ENCODE data around the gene EVA1C. TPM values are rescaled to one million over a fixed set of nuclear protein-coding genes. Genes with fewer than 3 reads are reported as not detected.
"Not testable (repeated sequence)": the region's sequence is repeated elsewhere in the genome, so short reads cannot be mapped to it uniquely, and the experiment has no call there.

EVA1C gene
- total RNA-seq, 4 donors from 2014 or later: 22.4 to 35.1 (median 30.3) TPM

DNA sequence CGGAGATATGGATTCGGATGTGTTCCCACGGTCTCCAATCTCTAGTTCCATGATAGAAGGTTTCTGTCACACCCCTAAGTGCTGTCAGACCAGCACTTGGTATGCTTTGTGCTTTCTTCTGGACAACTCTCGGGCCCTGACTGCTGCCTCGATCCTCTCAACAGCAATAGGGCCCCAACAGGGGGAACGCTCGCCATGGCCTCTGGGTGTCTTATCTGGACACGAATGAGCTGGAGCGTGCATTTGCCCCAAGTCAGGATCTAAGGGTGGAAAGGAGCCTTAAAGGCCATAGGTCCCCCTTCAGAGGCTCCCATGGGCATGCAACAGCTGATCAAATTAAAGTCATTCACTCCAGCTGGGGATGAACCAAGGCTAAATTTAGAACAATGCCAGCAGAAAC is 96.1 kb downstream of the EVA1C start:
- H3K4me1 ChIP-seq: no peaks in the 10 kb centered on the region
- no peak for TF ChIP-seq POLR2A (IDR thresholded peaks at IDR 0.05)
- TF ChIP-seq, protein P1, sequence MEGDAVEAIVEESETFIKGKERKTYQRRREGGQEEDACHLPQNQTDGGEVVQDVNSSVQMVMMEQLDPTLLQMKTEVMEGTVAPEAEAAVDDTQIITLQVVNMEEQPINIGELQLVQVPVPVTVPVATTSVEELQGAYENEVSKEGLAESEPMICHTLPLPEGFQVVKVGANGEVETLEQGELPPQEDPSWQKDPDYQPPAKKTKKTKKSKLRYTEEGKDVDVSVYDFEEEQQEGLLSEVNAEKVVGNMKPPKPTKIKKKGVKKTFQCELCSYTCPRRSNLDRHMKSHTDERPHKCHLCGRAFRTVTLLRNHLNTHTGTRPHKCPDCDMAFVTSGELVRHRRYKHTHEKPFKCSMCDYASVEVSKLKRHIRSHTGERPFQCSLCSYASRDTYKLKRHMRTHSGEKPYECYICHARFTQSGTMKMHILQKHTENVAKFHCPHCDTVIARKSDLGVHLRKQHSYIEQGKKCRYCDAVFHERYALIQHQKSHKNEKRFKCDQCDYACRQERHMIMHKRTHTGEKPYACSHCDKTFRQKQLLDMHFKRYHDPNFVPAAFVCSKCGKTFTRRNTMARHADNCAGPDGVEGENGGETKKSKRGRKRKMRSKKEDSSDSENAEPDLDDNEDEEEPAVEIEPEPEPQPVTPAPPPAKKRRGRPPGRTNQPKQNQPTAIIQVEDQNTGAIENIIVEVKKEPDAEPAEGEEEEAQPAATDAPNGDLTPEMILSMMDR (IDR thresholded peaks at IDR 0.05): no peak
- H3K27me3 ChIP-seq: no peaks in the 10 kb centered on the region
- H3K9me3 ChIP-seq: no peaks in the 10 kb centered on the region
- DNase-seq: no peak
- no peak overlapping the region for H3K4me3 ChIP-seq
- H3K36me3 ChIP-seq: peaks cover 0 to 3% (median 0%) of the 10 kb centered on the region in 3 donors
- H3K27ac ChIP-seq: no peak overlapping the region

DNA sequence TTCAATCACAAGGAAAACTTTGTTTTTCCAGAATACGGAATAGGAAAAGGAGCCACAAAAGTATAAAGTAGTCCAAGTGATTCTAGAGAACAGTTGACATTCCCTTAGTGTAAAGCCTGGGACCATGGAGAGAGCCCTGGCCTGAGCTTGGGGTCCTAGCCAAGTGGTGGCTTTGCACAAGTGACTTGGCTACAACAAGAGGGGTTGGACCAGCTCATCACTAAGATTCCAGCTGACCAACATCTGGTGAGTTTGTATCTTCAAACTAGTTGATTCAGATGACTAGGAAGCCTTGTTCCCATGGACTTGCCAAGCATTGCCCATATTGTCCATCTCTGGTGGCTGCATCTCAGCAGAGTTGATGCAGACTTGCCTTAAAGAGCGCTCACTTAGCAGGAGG is 96.5 kb downstream of the EVA1C start:
- not testable (repeated sequence) for H3K27me3 ChIP-seq, H3K4me3 ChIP-seq, H3K4me1 ChIP-seq, DNase-seq, H3K9me3 ChIP-seq, H3K36me3 ChIP-seq, H3K27ac ChIP-seq

DNA sequence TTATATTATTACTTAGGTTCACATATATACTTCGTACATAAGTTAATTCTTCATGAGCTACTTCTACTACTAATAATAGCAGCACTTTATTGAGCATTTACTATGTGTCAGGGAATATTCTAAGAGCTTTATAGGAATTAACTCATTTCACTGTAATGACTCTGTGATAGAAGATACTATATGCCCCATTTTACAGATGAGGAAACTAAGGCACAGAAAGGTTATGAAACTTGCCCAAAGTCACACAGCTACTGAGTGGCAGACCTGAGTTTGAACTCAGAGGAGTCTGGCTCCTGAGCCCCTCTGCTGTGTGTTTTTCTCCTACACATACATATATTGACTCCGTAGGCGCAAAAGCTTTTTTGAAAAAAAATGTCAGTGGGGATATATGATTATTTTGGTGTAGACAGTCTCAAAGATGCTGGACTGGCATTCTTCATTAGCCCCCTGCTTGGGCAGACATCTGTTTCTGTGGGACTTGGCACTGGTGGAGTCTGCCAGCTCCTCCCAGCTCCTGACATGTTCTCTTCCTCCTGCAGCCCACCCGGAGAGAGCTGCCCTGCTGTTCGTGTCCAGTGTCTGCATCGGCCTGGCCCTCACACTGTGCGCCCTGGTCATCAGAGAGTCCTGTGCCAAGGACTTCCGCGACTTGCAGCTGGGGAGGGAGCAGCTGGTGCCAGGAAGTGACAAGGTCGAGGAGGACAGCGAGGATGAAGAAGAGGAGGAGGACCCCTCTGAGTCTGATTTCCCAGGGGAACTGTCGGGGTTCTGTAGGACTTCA is 102.0 kb downstream of the EVA1C start:
- Histone ChIP-seq H3K9me3 (peaks cover 0 to 6% (median 2%) of the 10 kb centered on the region in 4 donors), H3K27me3 (no peaks in the 10 kb centered on the region), H3K4me1 (no peaks in the 10 kb centered on the region), H3K36me3 (no peaks in the 10 kb centered on the region), H3K4me3 (no peak overlapping the region), H3K27ac (no peak overlapping the region)
- DNase-seq: no peak
- TF ChIP-seq POLR2A (IDR thresholded peaks at IDR 0.05): no peak
- TF ChIP-seq, protein P1 (IDR thresholded peaks at IDR 0.05): no peak

DNA sequence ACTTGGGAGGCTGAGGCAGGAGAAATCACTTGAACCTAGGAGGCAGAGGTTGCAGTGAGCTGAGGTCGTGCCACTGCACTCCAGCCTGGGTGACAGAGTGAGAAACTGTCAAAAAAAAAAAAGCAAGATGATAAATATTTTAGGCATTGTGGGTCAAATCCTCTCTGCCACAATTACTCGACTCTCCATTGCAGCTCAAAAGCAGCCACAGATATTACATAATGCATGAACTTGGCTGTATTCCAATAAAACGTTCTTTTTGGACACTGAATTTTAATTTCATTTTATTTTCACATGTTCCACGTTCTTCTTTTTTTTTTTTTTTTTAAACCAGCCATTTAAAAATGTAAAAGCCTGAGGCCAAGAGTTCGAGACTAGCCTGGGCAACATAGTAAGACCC is 103.4 kb downstream of the EVA1C start:
- no peaks in the 10 kb centered on the region for H3K4me1 ChIP-seq
- DNase-seq: no peak
- peaks cover 0 to 6% (median 2%) of the 10 kb centered on the region in 4 donors for H3K9me3 ChIP-seq
- H3K27ac ChIP-seq: no peak overlapping the region
- H3K36me3 ChIP-seq: no peaks in the 10 kb centered on the region
- H3K4me3 ChIP-seq: no peak overlapping the region
- no peaks in the 10 kb centered on the region for H3K27me3 ChIP-seq
- TF ChIP-seq, protein P1 (IDR thresholded peaks at IDR 0.05): no peak
- TF ChIP-seq POLR2A (IDR thresholded peaks at IDR 0.05): no peak

DNA sequence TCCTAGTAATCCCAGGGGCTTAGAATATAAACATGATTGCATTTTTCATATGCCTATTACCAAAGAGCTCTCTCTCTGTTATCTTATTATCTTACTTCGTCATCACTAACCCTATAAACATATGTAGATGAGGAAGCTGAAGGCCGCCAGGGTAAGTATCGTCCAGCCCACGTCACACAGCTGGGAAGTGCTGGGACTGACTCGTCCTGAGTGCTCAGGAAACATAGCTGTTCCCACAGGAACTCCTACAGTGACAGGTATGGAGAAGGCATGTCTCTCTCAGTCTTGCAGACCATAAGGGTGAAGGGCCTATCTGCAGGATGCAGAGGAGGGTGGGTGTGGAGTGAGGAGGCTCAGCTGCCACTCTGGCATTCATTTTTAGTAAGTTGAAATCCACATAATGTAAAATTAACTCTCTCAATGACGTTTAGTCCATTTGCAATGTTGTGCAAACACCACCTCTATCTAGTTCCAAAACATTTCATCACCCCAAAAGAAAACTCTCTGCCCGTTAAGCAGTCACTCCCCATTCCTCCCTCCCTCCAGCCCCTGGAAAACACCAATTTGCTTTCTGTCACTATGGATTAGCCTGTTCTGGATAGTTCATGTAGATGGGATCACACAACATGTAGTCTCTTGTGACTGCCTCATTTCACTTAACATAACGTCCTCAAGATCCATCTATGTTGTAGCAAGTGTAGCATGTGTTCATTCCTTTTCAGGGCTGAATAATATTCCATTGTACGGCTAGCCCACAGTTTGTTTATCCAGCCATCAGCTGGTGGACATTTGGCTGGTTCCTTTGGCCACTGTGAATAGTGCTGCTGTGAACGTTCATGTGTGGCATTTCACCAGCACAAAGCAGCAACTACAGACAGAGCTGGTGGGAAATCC is 104.5 kb downstream of the EVA1C start:
- no peak overlapping the region for H3K4me3 ChIP-seq
- DNase-seq: no peak
- H3K27me3 ChIP-seq: no peaks in the 10 kb centered on the region
- H3K9me3 ChIP-seq: peaks cover 0 to 6% (median 2%) of the 10 kb centered on the region in 4 donors
- no peak overlapping the region for H3K27ac ChIP-seq
- peaks cover 0 to 6% (median 0%) of the 10 kb centered on the region in 4 donors for H3K4me1 ChIP-seq
- no peak for TF ChIP-seq POLR2A (IDR thresholded peaks at IDR 0.05)
- TF ChIP-seq, protein P1 (IDR thresholded peaks at IDR 0.05): no peak
- no peaks in the 10 kb centered on the region for H3K36me3 ChIP-seq
